K562 (cell line): ENCODE measurements around the gene NUP214. TPM values are rescaled to one million over a fixed set of nuclear protein-coding genes. Genes with fewer than 3 reads are reported as not detected.

Experiments
- ATAC-seq: fragments of 200-7000 bp; cut with Tn5 transposase; 3 replicates; pipeline ENCODE4 v1.9.1; 2020; ENCODE audit warnings: moderate library complexity
- BruUV-seq: library from RNA; stranded (reverse); fragments of 400-500 nt; replicated peaks from 2 replicates; lab custom pipeline; 2021; lab: Mats Ljungman, UMichigan
- CTCF ChIA-PET: fragments of 300-600 bp; formaldehyde crosslinking; extraction: SDS; loops from one replicate; lab custom pipeline; 2021; ENCODE audit warnings: low intra/inter-chr PET ratio; lab: Yijun Ruan, JAX
- POLR2A ChIA-PET: fragments of 300-600, 350-650 bp; sonication (Branson Sonifier 250); formaldehyde crosslinking; extraction: SDS; loops from one replicate; lab custom pipeline; 2021; ENCODE audit warnings: antibody characterized with exemption, inconsistent platforms; lab: Yijun Ruan, JAX
- DNase-seq, 4 experiments: peaks; one replicate each; pipeline versions ENCODE4 v3.0.0 to v3.0.0-alpha.2; 2011 to 2018; ENCODE audit warnings: low spot score in 3 of 4, mixed read lengths in 3 of 4; ENCODE audit errors: extremely low read depth in 1 of 4
- FAIRE-seq: peaks from 2 replicates; lab custom pipeline; 2011; peaks lifted over from hg19 to GRCh38; lab: Jason Lieb, UNC
- H2AFZ ChIP-seq: 2 replicates; pipeline ENCODE4 v1.6.0; 2011; ENCODE audit warnings: low read depth, low read length, control low read depth, inconsistent platforms
- H3K27ac ChIP-seq: fragments of 200-600 bp; 3 replicates; pipeline ENCODE4 v1.8.0; 2011; ENCODE audit warnings: low read depth, mild to moderate bottlenecking, control low read depth, inconsistent platforms, low read length, moderate library complexity, mixed read lengths; ENCODE audit errors: extremely low read depth
- H3K27me3 ChIP-seq, 2 experiments: fragments of 300-600 bp in 1 of 2; 2 replicates in 1 of 2; 3 replicates in 1 of 2; pipeline versions ENCODE4 v1.6.0 to v1.8.0; 2011; ENCODE audit warnings: inconsistent platforms in 2 of 2, low read length in 2 of 2, mild to moderate bottlenecking in 1 of 2, mixed read lengths in 1 of 2, moderate library complexity in 1 of 2; ENCODE audit not compliant: control insufficient read depth in 2 of 2, insufficient read depth in 2 of 2
- H3K36me3 ChIP-seq: fragments of 300-600 bp; 3 replicates; pipeline ENCODE4 v1.8.0; 2011; ENCODE audit warnings: mild to moderate bottlenecking, low read length, inconsistent platforms; ENCODE audit not compliant: control insufficient read depth, insufficient read depth
- H3K4me1 ChIP-seq, 2 experiments: fragments of 200-600 bp in 1 of 2; replicated peaks in 1 of 2; 2 replicates in 1 of 2; 3 replicates in 1 of 2; pipeline versions ENCODE4 v1.5.1 to v1.8.0; 2011; ENCODE audit warnings: inconsistent platforms in 2 of 2, low read length in 2 of 2, mild to moderate bottlenecking in 1 of 2, mixed read lengths in 1 of 2, moderate library complexity in 1 of 2; ENCODE audit not compliant: control insufficient read depth in 2 of 2, insufficient read depth in 2 of 2
- H3K4me2 ChIP-seq: 2 replicates; pipeline ENCODE4 v1.6.1; 2011; ENCODE audit warnings: low read length, control low read depth, inconsistent platforms, mixed read lengths; ENCODE audit not compliant: insufficient read depth
- H3K4me3 ChIP-seq: fragments of 200-600 bp; sonication (generic), shearing (Covaris generic); 2 replicates; pipeline ENCODE4 v1.5.1; 2016; ENCODE audit warnings: control low read depth, inconsistent platforms
- H3K79me2 ChIP-seq: fragments of 200-600 bp; 3 replicates; pipeline ENCODE4 v1.8.0; 2011; ENCODE audit warnings: low read length, inconsistent platforms; ENCODE audit not compliant: control insufficient read depth, insufficient read depth
- H3K9ac ChIP-seq, 2 experiments: 2 replicates each; pipeline versions ENCODE4 v1.6.0 to v1.6.1; 2011; ENCODE audit warnings: low read depth in 2 of 2, low read length in 2 of 2, control low read depth in 1 of 2, inconsistent platforms in 1 of 2, mild to moderate bottlenecking in 1 of 2, mixed read lengths in 1 of 2; ENCODE audit not compliant: insufficient read depth in 1 of 2
- H3K9me1 ChIP-seq: one replicate; pipeline ENCODE4 v1.6.0; 2011; ENCODE audit warnings: inconsistent platforms, mild to moderate bottlenecking, low read length, moderate library complexity; ENCODE audit not compliant: control insufficient read depth, insufficient read depth
- H3K9me3 ChIP-seq: replicated peaks from 2 replicates; pipeline ENCODE4 v1.5.1; 2011; ENCODE audit warnings: low read depth, low read length, inconsistent platforms; ENCODE audit not compliant: control insufficient read depth, insufficient read depth
- H4K20me1 ChIP-seq: replicated peaks from 2 replicates; pipeline ENCODE4 v1.6.1; 2011; ENCODE audit warnings: low read length, inconsistent platforms, mixed read lengths; ENCODE audit not compliant: control insufficient read depth, insufficient read depth
- DIDO1 ChIP-seq: fragments of 450-650 bp; IDR thresholded peaks from 2 replicates; pipeline ENCODE4 v1.6.1; 2016; ENCODE audit warnings: low read depth, missing biosample characterization, missing genetic modification characterization
- NEUROD1 ChIP-seq: fragments of 150-350 bp; IDR thresholded peaks from 2 replicates; pipeline ENCODE4 v1.6.1; 2014; ENCODE audit warnings: borderline replicate concordance, low read length, low read depth; ENCODE audit not compliant: partially characterized antibody
- SLC30A9 ChIP-seq: fragments of 250-450 bp; sonication (Bioruptor Pico); IDR thresholded peaks from 2 replicates; pipeline ENCODE4 v1.8.0; 2022; ENCODE audit warnings: mild to moderate bottlenecking, moderate library complexity
- ZEB2 ChIP-seq: fragments of 450-650 bp; IDR thresholded peaks from 2 replicates; pipeline ENCODE4 v1.6.1; 2016
- ZFP30 ChIP-seq: fragments of 250-450 bp; sonication (Bioruptor Pico); IDR thresholded peaks from 2 replicates; pipeline ENCODE4 v1.8.0; 2022; ENCODE audit warnings: moderate library complexity, mild to moderate bottlenecking, inconsistent platforms, borderline replicate concordance
- ZNF785 ChIP-seq: fragments of 250-450 bp; sonication (Bioruptor Pico); IDR thresholded peaks from 2 replicates; pipeline ENCODE4 v1.4.0; 2020; ENCODE audit warnings: mild to moderate bottlenecking
- WGBS: fragments of 100-300 bp; shearing (Covaris generic); methylation state at CpG from one replicate; pipeline ENCODE4 v1.1.6; 2016; ENCODE audit warnings: low coverage, mixed read lengths; ENCODE audit not compliant: insufficient coverage; ENCODE audit errors: missing lambda C conversion rate; 5-methylcytosine and 5-hydroxymethylcytosine counted together
- in situ Hi-C: fragments of 300-500 bp; cut with MboI; formaldehyde crosslinking; loops from 4 replicates; pipeline ENCODE4 v1.15.0; 2018; ENCODE audit warnings: inconsistent platforms, mixed read lengths
- intact Hi-C: fragments of 100-400 bp; cut with micrococcal nuclease; formaldehyde crosslinking; loops from 2 replicates; pipeline ENCODE4 v1.14.2; 2022
- polyA plus RNA-seq, 8 experiments: library from polyadenylated mRNA; depleted of rRNA in 4 of 8; stranded (reverse) in 5 of 8; unstranded in 3 of 8; fragments of >200 nt; fragmentation: Nextera tagmentation in 2 of 8; fragmentation: Illumina TruSeq in 1 of 8; extraction: Ambion mirVana in 2 of 8; extraction: Trizol in 1 of 8; gene quantifications; 2 replicates each; pipeline versions ENCODE4 v1.2.1 to v1.2.3, GENCODE V29; 2011 to 2014; ENCODE audit warnings: inconsistent platforms in 1 of 8, missing spikeins in 1 of 8
- total RNA-seq, 7 experiments: library from RNA; depleted of rRNA in 6 of 7; stranded (reverse); fragments of >200 nt in 6 of 7; fragmentation: Illumina TruSeq in 2 of 7; extraction: Trizol in 2 of 7; gene quantifications; 2 replicates each; pipeline versions ENCODE4 v1.2.1 to v1.2.3, GENCODE V29; 2011 to 2021; ENCODE audit warnings: low replicate concordance in 1 of 7
- TF ChIP-seq, protein P1 (sequence below): sonication (generic); formaldehyde crosslinking; IDR thresholded peaks from 2 replicates; pipeline ENCODE4 v1.8.1; 2023; ENCODE audit warnings: mild to moderate bottlenecking, missing genetic modification reagents
- TF ChIP-seq, protein P2 (sequence below): fragments of 250-450 bp; sonication (Bioruptor Pico); IDR thresholded peaks from 2 replicates; pipeline ENCODE4 v1.4.0; 2020; ENCODE audit warnings: mild to moderate bottlenecking, moderate library complexity
- TF ChIP-seq, protein P3 (sequence below): sonication (generic); formaldehyde crosslinking; IDR thresholded peaks from 2 replicates; pipeline ENCODE4 v1.8.1; 2023; ENCODE audit warnings: mild to moderate bottlenecking, missing genetic modification reagents, moderate library complexity

Gene NUP214
- total and polyA plus RNA-seq, 9 of the 15 experiments (the other 6 are each of a cell fraction or from before 2014, with no cell fraction given), result 56.9 to 332 (median 97.1) TPM

DNA sequence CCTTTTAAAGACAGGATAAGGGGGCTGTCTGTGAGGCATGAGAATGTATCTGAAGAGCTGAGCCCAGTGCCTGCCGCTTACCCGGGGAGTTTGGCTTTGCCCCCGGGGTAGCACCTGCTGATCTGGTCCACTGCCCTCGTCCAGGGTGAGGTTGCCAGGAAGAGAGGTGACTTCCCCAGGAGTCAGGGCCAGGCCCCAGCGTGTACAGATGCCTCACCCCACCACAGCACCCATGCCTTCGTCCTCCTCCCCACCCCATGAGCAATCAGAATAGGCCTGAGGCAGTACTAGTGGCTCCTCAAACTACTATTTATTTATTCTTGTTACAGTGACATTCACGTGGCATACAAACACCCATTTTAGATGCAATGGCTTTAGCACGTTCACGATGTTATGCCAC is 44.8 kb upstream of the NUP214 start:
- no TSS peak for BruUV-seq
- Histone ChIP-seq H3K4me2 (no peak overlapping the region), H2AFZ (no peak overlapping the region), H3K4me3 (no peak overlapping the region), H3K9me1 (peaks cover 8% of the 10 kb centered on the region), H3K27me3 (peaks cover 87 to 95% of the 10 kb centered on the region in 2 experiments), H4K20me1 (peaks cover 49% of the 10 kb centered on the region), H3K36me3 (no peaks in the 10 kb centered on the region), H3K9me3 (no peaks in the 10 kb centered on the region), H3K9ac (peak overlapping the region in 1 of 2 experiments; percentile 4; a peak in 1 of 4 replicates), H3K4me1 (peaks cover 3 to 22% of the 10 kb centered on the region in 2 experiments; a peak in 2 of 5 replicates), H3K79me2 (no peaks in the 10 kb centered on the region), H3K27ac (no peak overlapping the region)
- intact Hi-C loops, result no loop called here
- DNase-seq (peak in 2 of 4 experiments; percentile 63 to 64), FAIRE-seq (no peak), ATAC-seq (no peak)
- ChIA-PET CTCF (no interaction called here), POLR2A (interaction anchor here (0.8 to 99.3 kb wide), 3 partner anchors 12 to 234 kb away, joined by 3 to 3336 read pairs (median 3336); partner anchors contain the start of genes AIF1L and NUP214)
- TF ChIP-seq, protein P1, sequence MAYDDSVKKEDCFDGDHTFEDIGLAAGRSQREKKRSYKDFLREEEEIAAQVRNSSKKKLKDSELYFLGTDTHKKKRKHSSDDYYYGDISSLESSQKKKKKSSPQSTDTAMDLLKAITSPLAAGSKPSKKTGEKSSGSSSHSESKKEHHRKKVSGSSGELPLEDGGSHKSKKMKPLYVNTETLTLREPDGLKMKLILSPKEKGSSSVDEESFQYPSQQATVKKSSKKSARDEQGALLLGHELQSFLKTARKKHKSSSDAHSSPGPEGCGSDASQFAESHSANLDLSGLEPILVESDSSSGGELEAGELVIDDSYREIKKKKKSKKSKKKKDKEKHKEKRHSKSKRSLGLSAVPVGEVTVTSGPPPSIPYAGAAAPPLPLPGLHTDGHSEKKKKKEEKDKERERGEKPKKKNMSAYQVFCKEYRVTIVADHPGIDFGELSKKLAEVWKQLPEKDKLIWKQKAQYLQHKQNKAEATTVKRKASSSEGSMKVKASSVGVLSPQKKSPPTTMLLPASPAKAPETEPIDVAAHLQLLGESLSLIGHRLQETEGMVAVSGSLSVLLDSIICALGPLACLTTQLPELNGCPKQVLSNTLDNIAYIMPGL, result 0 out of 2 replicates have a peak, but pooled peaks have one; percentile 49
- no peak for TF ChIP-seq ZFP30
- TF ChIP-seq SLC30A9 (CRISPR knock-in tag), result no peak
- TF ChIP-seq ZNF785 (CRISPR knock-in tag), result no peak
- TF ChIP-seq, protein P2, sequence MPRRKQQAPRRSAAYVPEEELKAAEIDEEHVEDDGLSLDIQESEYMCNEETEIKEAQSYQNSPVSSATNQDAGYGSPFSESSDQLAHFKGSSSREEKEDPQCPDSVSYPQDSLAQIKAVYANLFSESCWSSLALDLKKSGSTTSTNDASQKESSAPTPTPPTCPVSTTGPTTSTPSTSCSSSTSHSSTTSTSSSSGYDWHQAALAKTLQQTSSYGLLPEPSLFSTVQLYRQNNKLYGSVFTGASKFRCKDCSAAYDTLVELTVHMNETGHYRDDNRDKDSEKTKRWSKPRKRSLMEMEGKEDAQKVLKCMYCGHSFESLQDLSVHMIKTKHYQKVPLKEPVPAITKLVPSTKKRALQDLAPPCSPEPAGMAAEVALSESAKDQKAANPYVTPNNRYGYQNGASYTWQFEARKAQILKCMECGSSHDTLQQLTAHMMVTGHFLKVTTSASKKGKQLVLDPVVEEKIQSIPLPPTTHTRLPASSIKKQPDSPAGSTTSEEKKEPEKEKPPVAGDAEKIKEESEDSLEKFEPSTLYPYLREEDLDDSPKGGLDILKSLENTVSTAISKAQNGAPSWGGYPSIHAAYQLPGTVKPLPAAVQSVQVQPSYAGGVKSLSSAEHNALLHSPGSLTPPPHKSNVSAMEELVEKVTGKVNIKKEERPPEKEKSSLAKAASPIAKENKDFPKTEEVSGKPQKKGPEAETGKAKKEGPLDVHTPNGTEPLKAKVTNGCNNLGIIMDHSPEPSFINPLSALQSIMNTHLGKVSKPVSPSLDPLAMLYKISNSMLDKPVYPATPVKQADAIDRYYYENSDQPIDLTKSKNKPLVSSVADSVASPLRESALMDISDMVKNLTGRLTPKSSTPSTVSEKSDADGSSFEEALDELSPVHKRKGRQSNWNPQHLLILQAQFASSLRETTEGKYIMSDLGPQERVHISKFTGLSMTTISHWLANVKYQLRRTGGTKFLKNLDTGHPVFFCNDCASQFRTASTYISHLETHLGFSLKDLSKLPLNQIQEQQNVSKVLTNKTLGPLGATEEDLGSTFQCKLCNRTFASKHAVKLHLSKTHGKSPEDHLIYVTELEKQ (CRISPR knock-in tag), result no peak
- no peak for TF ChIP-seq ZEB2
- TF ChIP-seq, protein P3, sequence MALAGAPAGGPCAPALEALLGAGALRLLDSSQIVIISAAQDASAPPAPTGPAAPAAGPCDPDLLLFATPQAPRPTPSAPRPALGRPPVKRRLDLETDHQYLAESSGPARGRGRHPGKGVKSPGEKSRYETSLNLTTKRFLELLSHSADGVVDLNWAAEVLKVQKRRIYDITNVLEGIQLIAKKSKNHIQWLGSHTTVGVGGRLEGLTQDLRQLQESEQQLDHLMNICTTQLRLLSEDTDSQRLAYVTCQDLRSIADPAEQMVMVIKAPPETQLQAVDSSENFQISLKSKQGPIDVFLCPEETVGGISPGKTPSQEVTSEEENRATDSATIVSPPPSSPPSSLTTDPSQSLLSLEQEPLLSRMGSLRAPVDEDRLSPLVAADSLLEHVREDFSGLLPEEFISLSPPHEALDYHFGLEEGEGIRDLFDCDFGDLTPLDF, result 0 out of 2 replicates have a peak, but pooled peaks have one; percentile 18
- no peak for TF ChIP-seq NEUROD1
- no peak for TF ChIP-seq DIDO1
- in situ Hi-C loops, result no loop called here
- 1% methylated on average over 9 of the region's 9 CpGs for WGBS
